Neural progenitor cell (in vitro differentiated cells): Measurements from ENCODE around the gene CCDC152.

Experiments
- EZH2 ChIP-seq: fragments of 200-600 bp; sonication (generic); IDR thresholded peaks from 2 replicates; pipeline ENCODE4 v1.6.1; 2017; ENCODE audit warnings: antibody characterized with exemption, mild to moderate bottlenecking, moderate library complexity
- EZH2phosphoT487 ChIP-seq: fragments of 200-600 bp; sonication (generic); IDR thresholded peaks from 2 replicates; pipeline ENCODE4 v1.6.1; 2017; ENCODE audit warnings: antibody characterized with exemption
- TF ChIP-seq, protein P1 (sequence below): fragments of 200-600 bp; sonication (generic); IDR thresholded peaks from 2 replicates; pipeline ENCODE4 v1.5.1; 2017; ENCODE audit warnings: antibody characterized with exemption, mild to moderate bottlenecking

DNA sequence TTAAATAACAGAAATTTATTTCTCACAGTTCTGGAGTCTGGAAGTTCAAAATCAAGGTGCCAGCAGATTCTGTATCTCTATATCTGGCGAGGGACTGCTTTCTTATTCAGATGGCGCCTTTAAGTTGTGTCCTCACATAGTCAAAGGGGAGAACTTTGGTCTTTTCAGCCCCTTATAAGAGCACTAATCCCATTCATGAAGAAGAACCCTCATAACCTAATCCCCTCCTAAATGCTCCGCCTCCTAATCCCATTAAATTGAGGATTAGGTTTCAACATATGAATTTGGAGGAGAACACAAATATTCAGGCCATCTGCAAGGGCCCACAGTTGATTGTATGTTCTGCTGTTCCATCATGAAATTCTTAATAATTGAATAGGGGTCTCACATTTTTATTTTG is 10.8 kb upstream of the CCDC152 start:
- TF ChIP-seq, protein P1, sequence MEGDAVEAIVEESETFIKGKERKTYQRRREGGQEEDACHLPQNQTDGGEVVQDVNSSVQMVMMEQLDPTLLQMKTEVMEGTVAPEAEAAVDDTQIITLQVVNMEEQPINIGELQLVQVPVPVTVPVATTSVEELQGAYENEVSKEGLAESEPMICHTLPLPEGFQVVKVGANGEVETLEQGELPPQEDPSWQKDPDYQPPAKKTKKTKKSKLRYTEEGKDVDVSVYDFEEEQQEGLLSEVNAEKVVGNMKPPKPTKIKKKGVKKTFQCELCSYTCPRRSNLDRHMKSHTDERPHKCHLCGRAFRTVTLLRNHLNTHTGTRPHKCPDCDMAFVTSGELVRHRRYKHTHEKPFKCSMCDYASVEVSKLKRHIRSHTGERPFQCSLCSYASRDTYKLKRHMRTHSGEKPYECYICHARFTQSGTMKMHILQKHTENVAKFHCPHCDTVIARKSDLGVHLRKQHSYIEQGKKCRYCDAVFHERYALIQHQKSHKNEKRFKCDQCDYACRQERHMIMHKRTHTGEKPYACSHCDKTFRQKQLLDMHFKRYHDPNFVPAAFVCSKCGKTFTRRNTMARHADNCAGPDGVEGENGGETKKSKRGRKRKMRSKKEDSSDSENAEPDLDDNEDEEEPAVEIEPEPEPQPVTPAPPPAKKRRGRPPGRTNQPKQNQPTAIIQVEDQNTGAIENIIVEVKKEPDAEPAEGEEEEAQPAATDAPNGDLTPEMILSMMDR = no peak
- TF ChIP-seq EZH2 (no peak), EZH2phosphoT487 (no peak)
